SK-N-SH treated with all-trans-retinoic acid at 6 μM for 48 hours (cell line): Measurements from ENCODE around the gene GCSH.

ENCODE experiments used
- OSR1 ChIP-seq: fragments of 250-450 bp; sonication (Bioruptor Pico); IDR thresholded peaks from 2 replicates; pipeline ENCODE4 v1.8.0; 2022; ENCODE audit warnings: moderate library complexity, mild to moderate bottlenecking, inconsistent platforms
- PPARA ChIP-seq: fragments of 250-450 bp; sonication (Bioruptor Pico); IDR thresholded peaks from 2 replicates; pipeline ENCODE4 v1.5.0; 2020; ENCODE audit warnings: mild to moderate bottlenecking, borderline replicate concordance
- RARB ChIP-seq: fragments of 250-450 bp; sonication (Bioruptor Pico); IDR thresholded peaks from 2 replicates; pipeline ENCODE4 v1.8.0; 2021; ENCODE audit warnings: mild to moderate bottlenecking, moderate library complexity
- TCF4 ChIP-seq: fragments of 250-450 bp; sonication (Bioruptor Pico); IDR thresholded peaks from 2 replicates; pipeline ENCODE4 v1.8.0; 2021; ENCODE audit warnings: mild to moderate bottlenecking, moderate library complexity, borderline replicate concordance
- TF ChIP-seq, protein P1 (sequence below): fragments of 250-450 bp; sonication (Bioruptor Pico); IDR thresholded peaks from 2 replicates; pipeline ENCODE4 v1.8.0; 2020; ENCODE audit warnings: mild to moderate bottlenecking, moderate library complexity, borderline replicate concordance

DNA sequence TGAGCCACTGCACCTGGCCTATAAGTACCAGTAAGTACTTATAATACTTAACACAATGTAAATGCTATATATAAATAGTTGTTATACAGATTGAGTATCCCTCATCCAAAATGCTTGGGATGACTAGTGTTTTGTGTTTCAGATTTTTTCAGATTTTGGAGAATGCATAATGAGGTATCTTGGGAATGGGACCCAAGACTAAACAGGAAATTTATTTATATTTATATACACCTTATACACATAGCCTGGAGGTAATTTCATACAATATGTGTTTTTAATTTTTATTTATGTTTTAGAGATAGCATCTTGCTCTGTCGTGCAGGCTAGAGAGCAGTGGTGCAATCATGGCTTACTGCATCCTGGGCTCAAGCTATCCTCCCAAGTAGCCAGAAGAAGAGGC, 9.8 kb upstream of the GCSH start:
- TF ChIP-seq TCF4 (no peak), OSR1 (CRISPR knock-in tag) (no peak), RARB (no peak), PPARA (CRISPR knock-in tag) (no peak)
- TF ChIP-seq, protein P1, sequence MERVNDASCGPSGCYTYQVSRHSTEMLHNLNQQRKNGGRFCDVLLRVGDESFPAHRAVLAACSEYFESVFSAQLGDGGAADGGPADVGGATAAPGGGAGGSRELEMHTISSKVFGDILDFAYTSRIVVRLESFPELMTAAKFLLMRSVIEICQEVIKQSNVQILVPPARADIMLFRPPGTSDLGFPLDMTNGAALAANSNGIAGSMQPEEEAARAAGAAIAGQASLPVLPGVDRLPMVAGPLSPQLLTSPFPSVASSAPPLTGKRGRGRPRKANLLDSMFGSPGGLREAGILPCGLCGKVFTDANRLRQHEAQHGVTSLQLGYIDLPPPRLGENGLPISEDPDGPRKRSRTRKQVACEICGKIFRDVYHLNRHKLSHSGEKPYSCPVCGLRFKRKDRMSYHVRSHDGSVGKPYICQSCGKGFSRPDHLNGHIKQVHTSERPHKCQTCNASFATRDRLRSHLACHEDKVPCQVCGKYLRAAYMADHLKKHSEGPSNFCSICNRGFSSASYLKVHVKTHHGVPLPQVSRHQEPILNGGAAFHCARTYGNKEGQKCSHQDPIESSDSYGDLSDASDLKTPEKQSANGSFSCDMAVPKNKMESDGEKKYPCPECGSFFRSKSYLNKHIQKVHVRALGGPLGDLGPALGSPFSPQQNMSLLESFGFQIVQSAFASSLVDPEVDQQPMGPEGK (CRISPR knock-in tag) = no peak
